ENCODE data around the gene AGMO.

Gene AGMO

GRCh38 chr7:15602236-15602635 is 40.4 kb upstream of the AGMO start:
- TF ChIP-seq CTCF (IDR thresholded peaks at IDR 0.05; ENCODE audit: insufficient read depth, low read depth, low read length, missing control alignments): no peak
- H3K4me3 ChIP-seq (ENCODE audit: low read depth, low read length): no peak overlapping the region
- no peak for DNase-seq (ENCODE audit: low read depth)

- H3K4me3 ChIP-seq (ENCODE audit: low read depth, low read length): no peak overlapping the region
- no peak for TF ChIP-seq CTCF (IDR thresholded peaks at IDR 0.05; ENCODE audit: insufficient read depth, low read depth, low read length, missing control alignments)
- no peak for DNase-seq (ENCODE audit: low read depth)
Measured at GRCh38 chr7:15601175-15601574, 39.4 kb upstream of the AGMO start.

- DNase-seq (ENCODE audit: low read depth): no peak
- TF ChIP-seq CTCF (IDR thresholded peaks at IDR 0.05; ENCODE audit: insufficient read depth, low read depth, low read length, missing control alignments): no peak
- H3K4me3 ChIP-seq (ENCODE audit: low read depth, low read length): no peak overlapping the region
Measured at GRCh38 chr7:15600298-15600697, 38.5 kb upstream of the AGMO start.

GRCh38 chr7:15594461-15594860 is 32.6 kb upstream of the AGMO start:
- DNase-seq (ENCODE audit: low read depth): no peak
- H3K4me3 ChIP-seq (ENCODE audit: low read depth, low read length): no peak overlapping the region
- TF ChIP-seq CTCF (IDR thresholded peaks at IDR 0.05; ENCODE audit: insufficient read depth, low read depth, low read length, missing control alignments): no peak

- TF ChIP-seq CTCF (IDR thresholded peaks at IDR 0.05; ENCODE audit: insufficient read depth, low read depth, low read length, missing control alignments): no peak
- no peak for DNase-seq (ENCODE audit: low read depth)
- no peak overlapping the region for H3K4me3 ChIP-seq (ENCODE audit: low read depth, low read length)
Measured at GRCh38 chr7:15593382-15593781, 31.6 kb upstream of the AGMO start.

GRCh38 chr7:15586266-15586665 is 24.5 kb upstream of the AGMO start:
- H3K4me3 ChIP-seq (ENCODE audit: low read depth, low read length): no peak overlapping the region
- no peak for DNase-seq (ENCODE audit: low read depth)
- no peak for TF ChIP-seq CTCF (IDR thresholded peaks at IDR 0.05; ENCODE audit: insufficient read depth, low read depth, low read length, missing control alignments)

- no peak for DNase-seq (ENCODE audit: low read depth)
- no peak for TF ChIP-seq CTCF (IDR thresholded peaks at IDR 0.05; ENCODE audit: insufficient read depth, low read depth, low read length, missing control alignments)
- no peak overlapping the region for H3K4me3 ChIP-seq (ENCODE audit: low read depth, low read length)
Measured at GRCh38 chr7:15584575-15584974, 22.8 kb upstream of the AGMO start.
